RPMI8226 (cell line): ENCODE results near the gene HSP90AB1.

Experiments used
- DNase-seq: peaks from one replicate; pipeline ENCODE4 v3.0.0-alpha.2; 2015

HSP90AB1 gene

DNA sequence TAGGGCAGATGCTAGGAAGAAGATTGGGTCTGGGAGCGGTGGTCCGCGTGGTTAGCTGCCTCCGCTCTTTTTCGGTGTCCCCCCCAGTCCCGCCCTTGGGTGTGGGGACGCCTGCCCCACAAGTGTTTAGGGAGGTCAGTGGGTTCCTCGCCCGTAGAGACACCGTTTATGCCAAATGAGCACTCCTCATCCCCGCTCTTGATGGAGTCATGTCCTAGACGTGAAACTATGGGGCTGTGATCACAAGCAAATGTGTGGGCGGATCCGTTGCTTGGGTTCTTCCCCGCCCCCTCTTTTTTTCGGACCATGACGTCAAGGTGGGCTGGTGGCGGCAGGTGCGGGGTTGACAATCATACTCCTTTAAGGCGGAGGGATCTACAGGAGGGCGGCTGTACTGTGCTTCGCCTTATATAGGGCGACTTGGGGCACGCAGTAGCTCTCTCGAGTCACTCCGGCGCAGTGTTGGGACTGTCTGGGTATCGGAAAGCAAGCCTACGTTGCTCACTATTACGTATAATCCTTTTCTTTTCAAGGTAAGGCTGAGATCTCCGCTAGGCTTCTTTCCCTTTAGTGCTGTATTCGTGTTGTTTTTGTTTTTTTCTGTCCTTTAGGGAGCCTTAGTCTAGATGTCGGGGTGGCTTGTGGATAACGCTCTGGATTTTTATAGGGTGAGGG is at the start of gene HSP90AB1:
HSP90AB1 (plus strand) TSS at position 439 of the 675 bp plus-strand sequence. CDS start 1,529 bp downstream, outside the sequence.
- peak; percentile 98 for DNase-seq

DNA sequence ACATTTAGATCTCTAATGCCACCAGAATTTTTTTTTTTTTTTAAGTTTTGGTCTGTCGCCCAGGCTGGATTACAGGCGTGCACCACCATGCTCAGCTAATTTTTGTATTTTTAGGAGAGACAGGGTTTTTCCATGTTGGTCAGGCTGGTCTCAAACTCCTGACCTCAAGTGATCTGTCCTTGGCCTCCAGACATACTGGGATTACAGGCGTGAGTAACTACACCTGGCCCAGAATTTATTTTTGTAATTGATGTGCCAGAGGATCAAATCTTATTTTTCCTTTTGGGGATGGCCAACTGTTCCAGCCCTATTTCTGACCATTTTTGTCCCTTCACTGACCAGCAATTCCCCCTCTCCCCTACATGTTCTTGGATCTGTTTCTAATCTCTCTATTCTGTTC is 48.2 kb upstream of the HSP90AB1 start:
- DNase-seq, result no peak

DNA sequence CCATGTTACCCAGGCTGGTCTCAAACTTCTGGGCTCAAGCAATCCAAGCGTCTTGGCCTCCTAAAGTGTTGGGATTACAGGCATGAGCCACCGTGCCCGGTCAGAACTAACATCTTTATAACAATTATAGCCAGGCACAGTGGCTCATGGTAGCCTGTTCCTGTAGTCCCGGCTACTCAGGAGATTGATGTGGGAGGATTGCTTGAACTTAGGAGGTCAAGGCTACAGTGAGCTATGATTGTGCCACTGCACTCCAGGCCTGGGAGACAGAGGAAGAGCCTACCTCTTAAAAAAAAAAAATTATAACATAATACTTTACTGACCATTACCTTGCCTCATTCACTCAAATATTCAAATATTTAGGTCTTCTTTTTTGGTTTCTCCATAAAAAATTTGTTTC is 47.0 kb upstream of the HSP90AB1 start:
- no peak for DNase-seq

DNA sequence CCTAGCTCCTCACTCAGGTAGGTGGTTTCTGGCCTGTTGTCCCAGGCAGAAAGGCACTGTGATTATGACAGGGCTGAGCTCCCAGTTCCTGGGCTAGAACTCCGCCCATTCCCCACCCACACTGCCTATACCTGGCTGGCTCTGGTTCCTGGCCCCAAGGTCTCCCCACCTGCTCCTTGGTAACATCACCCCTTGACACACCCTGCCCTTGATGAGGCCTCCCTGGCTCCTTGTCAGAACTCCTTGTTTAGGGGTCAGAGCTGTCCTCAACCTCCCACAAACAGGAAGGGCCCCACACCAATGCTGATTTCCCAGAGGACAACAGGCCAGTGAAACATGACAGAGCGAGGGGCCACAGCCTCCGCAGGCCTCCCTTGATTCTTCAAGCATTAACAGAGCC is 45.7 kb upstream of the HSP90AB1 start:
- no peak for DNase-seq

DNA sequence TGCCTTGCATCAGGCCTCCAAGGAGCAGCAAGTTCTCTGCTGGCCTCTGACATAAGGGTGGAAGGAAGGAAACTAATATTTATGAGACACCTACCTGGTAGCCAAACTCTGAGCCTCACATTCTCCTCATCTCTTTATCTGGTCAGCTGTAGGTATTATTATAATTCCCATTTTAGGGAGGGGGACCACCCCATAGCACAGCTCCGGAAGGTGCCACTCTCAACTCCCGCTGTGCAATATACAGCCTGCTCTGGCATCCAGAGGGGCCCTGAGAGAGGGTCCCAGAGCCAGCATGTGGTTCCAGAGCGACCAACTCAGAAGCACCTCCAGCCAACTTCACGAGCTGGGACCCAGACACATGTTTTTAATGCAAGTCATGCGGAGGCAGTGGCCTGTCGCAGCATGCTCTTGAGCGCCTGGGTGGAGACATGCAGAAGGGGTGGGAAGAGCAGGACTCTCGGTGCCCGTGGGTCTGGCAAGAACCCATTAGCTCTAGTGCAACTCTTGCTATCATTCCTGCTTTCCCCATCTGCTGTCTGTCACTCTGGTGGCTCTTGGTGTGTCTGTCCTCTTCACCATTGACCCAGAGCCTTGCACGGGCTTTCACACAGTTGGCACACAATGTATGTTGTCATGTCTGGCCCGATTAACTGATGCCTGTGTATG is 45.1 kb upstream of the HSP90AB1 start:
- no peak for DNase-seq

DNA sequence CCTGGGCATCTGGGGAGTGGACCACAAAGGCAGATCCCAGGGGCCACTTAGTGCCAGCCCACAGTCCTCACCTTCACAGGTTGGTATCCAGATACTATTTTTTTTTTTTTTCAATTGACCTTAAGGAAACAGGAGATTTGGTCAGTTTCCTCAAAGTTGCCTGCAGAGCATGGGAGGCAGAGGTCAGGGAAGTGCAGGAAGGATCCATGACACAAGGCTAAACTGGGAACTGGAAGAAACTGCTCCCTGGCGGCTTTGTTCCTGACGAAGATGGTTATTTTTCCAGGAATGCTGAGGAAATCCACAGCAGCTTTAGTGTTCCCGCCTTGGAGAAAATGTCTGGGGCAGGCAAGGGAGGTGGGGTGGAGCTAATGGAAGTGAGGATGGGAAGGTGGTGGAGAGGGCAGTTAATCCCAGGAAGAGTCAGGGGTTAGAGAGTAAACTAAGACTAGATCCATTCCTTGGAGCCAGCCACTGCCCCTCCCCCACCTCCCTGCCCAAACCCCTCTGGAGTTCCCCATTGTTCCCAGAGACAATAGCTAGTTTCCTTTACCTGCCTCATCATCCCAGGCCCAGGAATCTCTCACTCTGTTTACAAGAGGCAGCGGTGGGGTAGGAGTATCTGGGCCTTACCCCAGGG is 44.4 kb upstream of the HSP90AB1 start:
- no peak for DNase-seq

DNA sequence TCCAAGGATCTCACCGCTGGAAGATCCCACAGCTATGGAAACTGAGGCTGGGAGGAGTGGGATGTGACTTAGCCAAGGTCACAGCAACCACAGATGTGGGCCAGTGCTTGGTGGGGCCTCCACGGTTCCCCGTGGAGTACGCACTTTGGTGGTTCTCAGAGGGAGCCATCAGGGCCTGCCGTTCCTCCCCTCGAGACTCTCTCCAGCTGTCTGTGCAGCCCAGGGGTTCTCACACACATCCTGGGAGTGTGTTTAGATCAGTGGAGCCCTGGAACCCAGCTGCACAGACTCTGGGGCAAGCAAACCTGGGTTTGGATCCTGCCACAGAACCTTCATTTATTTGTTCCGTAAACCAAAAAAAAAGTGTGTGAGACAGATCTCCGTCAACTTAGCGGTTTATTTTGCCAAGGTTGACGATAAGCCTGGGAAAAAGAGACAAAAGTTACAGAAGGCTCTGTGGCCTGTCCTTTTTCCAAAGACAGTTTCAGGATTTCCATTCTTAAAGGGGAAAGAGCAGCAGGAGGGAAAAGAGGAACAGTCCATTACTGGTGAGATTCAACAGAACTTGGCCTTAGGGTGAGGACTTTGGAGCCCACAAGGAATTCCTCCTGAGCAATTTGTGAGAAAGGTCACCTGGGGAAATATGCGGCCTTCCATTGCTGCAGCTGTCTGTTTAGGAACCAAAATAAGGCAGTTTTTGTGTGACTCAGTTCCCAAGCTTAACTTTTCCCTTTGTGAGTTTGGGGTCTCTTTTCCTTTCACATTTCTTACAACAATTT is 43.7 kb upstream of the HSP90AB1 start:
- no peak for DNase-seq

DNA sequence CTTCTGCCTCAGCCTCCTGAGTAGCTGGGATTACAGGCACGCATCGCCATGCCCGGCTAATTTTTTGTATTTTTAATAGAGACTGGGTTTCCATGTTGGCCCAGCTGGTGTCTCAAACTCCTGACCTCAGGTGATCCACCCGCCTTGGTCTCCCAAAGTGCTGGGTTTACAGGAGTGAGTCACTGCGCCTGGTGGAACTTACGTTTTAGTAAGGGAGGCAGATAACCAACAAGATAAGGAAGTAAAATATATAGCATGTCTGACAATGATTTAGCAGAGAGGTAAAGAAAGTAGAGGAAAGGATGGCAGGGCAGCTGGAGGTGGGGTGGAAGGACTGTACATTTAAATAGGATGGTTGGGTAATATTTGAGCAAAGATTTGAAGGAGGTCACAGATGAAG is 42.9 kb upstream of the HSP90AB1 start:
- no peak for DNase-seq

DNA sequence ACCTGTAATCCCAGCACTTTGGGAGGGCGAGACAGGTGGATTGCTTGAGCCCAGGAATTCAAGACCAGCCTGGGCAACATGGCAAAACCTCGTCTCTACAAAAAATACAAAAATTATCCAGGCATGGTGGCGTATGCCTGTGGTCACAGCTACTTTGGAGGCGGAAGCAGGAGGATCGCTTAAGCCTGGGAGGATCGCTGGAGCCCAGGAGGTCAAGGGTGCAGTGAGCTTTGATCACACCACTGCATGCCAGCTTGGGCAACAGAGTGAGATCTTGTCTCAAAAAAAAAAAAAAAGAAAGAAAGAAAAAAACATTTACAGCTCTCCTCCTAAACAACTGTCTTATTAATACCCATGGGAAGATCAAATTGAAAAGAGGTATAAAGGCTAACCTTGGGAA is 38.9 kb upstream of the HSP90AB1 start:
- no peak for DNase-seq

DNA sequence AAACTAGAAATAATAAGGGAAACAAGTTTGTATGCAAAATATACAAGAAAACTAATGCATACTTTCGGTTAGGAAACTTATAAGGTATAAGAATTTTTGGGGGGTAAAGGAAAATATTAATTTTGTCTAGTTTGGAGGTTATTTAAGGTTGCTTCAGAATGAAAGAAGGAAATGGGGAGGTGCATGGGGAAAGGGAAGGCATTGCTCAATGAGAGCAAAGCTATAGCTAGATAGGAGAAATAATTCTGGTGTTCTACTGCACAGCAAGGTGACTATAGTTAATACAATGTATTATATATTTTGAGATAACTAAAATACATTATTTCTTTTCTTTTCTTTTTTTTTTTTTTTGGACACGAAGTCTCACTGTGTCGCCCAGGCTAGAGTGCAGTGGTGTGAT is 35.6 kb upstream of the HSP90AB1 start:
- no peak for DNase-seq

DNA sequence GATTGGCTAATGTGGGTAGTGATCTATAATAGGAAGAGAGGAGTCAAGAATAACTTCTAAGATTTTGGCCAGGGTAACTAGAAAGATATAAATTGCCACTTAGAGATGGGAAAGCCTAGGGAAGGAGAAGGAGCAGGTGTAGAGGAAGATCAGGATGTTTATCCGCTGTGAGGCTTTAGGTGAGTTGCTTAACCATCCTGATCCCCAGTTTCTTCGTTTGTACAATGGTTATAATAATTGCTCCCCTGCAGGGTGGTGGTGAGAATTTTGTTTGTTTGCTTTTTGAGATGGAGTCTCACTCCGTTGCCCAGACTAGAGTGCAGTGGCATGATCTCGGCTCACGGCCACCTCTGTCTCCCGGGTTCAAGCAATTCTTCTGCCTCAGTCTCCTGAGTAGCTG is 32.6 kb upstream of the HSP90AB1 start:
- DNase-seq, result no peak

DNA sequence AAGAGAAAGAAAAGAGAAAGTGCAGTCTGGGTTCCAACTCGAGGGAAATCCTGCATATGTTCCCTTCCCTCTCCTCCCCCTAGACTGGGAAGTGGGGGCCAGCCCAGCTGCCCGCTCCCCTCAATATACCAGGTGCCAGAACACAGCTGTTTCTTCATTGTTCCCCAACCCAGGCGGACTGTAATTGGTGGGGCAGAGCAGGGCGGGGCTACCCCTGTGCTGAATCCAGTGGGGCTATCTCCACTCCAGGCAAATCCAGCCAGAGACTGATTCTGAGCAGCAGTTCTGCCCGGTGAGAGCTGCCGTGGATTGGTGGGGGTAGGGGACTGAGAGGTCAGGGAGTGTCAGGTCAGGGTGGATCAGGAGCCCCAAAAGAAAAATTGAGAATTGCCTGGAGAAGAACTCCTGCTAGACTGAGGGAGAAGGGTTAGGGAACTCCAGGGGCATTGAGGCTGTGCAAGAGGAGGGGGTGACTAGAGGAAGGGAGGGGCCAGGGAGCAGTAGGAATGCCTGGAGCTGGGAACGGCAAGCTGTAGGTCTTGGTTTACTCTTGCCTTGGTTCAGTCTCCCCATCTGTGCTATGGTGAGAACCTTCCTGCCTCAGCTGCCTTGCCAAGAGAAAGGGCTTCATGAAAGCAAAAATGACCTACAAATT is 30.1 kb upstream of the HSP90AB1 start, which contains the start of gene MYMX:
MYMX (plus strand) TSS at position 250 of the 655 bp plus-strand sequence. CDS start 546 bp downstream, outside the sequence.
- peak; percentile 20 for DNase-seq

DNA sequence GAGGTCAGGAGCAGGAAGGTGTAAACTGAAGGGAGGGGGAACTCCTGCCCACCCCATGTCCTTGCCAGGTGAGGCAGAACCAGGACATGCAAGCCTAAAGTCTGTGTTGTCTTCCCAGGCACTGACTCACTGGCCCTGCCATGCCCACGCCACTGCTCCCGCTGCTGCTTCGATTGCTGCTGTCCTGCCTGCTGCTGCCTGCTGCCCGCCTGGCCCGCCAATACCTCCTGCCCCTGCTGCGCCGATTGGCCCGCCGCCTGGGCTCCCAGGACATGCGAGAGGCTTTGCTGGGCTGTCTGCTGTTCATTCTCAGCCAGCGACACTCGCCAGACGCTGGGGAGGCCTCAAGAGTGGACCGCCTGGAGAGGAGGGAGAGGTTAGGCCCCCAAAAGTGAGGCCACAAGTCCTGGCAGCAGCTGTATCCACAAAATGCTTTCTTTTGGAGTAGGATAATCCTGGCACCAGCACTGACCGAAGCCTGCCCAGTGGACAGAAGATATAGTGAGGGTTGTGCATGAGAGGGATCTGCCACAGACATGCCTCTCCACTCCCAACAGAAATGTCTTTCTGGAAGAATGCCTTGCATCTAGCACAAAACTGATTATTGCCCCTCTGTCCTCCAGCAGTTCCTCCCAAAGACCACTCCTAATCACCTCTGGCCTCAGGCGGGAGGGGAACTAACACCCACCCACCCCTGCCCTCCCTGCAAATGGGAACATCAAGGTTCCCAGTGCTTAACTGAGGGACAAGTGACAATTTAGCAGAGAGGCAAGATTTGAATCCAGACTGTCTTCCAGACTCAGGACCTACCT is 29.4 kb upstream of the HSP90AB1 start:
- DNase-seq, result peak; percentile 71

DNA sequence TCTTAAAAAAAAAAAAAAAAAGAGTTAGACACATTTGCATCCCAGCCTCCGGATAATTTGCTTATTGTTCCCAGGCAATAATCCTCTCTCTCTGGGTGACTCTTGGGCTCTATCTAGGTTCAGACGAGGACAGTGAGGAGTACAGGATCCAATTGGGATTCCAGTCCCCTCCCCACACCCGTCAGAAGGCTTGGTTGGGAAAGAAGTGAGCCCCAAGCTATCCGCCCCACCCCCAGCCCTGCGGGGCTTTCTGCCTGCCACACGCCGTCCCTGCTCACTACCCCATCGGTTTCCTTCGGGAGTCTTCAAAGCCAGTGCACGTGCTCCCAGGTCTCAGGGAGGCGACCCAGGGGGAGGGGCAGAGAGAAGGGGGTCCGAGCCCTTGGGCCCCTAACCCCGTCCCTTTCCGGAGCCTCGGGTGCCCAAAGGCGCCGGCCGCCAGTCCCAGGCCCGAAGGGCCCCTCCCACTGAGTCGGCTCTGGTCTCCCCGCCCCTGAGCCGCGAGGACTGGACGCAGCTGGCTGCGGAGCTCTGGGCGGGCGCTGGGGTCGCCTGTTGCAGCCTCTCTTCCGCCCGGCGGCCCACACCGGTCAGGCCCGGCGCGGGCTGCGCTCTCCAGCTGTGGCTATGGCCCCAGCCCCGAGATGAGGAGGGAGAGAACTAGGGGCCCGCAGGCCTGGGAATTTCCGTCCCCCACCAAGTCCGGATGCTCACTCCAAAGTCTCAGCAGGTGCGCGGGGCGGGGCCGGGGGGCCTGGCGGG is 27.7 kb upstream of the HSP90AB1 start:
- DNase-seq, result peak; percentile 91

DNA sequence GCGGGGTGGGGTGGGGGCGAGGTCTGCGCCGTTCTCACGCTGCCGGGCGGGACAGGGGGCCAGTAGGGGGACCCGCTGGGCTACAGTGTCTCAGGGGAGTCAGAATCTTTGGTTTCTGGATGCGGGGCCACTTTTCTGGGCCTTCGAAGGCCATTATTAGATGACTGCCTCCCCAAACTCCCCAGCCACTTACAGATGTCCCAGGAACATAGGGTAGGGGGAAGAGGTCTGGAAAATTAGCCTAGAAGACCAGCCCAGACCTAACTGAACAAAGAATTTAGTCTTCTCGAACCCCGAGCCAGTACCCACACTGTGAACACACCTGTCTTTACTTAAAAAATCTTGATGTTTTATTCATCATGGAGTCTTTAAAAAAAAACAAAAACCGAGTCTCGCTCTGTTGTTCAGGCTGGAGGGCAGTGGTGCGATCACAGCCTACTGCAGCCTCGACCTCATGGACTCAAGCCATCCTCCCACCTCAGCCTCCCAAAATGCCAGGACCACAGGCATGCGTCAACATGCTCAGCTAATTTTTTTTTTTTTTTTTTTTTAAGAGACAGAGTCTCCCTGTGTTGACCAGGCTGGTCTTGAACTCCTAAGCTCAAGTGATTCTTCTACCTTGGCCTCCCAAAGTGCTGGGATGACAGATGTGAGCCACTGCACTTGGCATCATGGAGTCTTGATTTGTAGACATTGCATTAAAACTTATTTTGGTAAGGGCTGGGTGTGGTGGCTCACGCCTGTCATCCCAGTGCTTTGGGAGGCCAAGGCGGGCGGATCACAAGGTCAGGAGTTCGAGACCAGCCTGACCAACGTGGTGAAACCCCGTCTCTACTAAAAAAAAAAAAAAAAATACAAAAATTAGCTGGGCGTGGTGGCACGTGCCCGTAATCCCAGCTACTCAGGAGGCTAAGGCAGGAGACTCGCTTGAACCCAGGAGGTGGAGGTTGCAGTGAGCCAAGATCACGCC is 26.8 kb upstream of the HSP90AB1 start:
- no peak for DNase-seq

DNA sequence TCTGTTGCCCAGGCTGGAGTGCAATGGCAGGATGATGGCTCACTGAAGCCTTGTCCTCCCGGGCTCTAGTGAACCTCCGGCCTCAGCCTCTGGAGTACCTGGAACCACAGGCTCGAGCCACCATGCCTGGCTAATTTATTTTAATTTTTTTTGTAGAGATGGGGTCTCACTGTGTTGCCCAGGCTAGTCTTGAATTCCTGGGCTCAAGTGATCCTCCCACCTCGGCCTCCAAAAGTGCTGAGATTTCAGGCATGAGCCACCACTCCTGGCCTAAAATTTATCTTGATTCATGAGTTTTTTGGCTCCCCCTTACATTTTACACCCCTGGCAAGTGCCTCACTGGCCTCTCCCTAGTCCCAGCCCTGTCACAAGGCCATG is 26.0 kb upstream of the HSP90AB1 start:
- no peak for DNase-seq

DNA sequence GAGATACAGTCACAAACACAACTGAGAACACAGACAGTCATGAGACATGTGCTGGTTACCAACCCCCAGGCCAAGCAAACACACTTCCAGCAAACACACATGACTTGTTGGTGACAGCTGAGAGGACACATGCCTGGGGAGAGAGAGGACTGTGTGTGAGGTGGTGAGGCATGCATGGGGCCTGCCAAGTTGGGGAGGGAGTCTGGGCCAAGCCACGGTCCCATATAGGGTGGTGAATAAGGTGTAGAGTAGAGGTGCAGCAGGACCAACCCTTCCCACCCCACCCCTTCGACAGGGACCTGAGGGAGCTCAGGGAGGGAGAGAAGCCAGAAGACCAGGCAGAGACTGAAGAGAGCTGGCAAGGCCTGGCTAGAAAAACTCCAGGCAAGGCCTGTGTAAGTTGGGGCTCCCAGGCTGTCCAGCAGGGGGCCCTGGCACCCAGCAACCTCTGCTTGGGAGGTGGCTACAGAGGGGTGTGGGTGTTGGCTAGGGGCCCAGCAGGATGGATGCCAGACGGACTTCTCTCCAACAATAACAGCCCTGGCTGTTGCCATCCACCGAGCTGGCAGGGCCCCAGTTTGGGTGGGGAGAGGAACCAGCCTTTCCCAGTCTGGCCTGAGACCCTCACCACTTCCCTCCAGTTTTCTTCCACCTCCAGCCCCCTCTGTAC is 25.5 kb upstream of the HSP90AB1 start:
- DNase-seq, result peak; percentile 96

DNA sequence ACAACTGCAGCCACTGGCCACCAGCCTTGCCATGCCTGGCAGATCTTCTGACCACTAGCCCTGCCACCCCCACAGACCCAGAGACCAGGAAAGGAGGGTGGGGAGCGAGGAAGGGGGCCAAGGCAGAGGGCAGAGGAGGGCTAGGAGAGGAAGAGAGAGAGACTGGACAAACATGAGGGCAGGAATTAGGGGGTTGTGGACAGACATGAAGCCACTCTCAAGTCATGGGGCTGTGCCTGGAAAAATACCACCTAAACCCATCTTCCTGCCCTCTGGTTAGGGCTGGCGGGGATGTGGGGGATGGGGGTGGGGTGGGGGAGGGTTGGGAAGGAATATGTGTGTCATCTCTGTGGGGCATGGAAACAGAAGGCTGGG is 25.0 kb upstream of the HSP90AB1 start:
- DNase-seq, result no peak
